Breast epithelium (tissue), 4 donors: Measurements from ENCODE around the gene P2RY12. TPM values are rescaled to one million over a fixed set of nuclear protein-coding genes. Genes with fewer than 3 reads are reported as not detected.
"Not testable (repeated sequence)": the region's sequence is repeated elsewhere in the genome, so short reads cannot be mapped to it uniquely, and the experiment has no call there.

ENCODE experiments used
- DNase-seq, 2 donors: peaks; one replicate each; pipeline ENCODE4 v3.0.0-alpha.2; 2019; ENCODE audit warnings: low spot score in 2 of 2
- H3K27ac ChIP-seq, 2 donors: fragments of 200-600 bp; sonication (generic) in 1 of 2; one replicate each; pipeline ENCODE4 v1.5.1; 2016 to 2019; ENCODE audit warnings: mild to moderate bottlenecking in 1 of 2
- H3K27me3 ChIP-seq, 2 donors: fragments of 200-600 bp; sonication (generic) in 1 of 2; one replicate each; pipeline versions ENCODE4 v1.5.1 to v1.6.0; 2017 to 2019; ENCODE audit warnings: control low read depth in 1 of 2, mild to moderate bottlenecking in 1 of 2
- H3K36me3 ChIP-seq: fragments of 200-600 bp; one replicate; pipeline ENCODE4 v1.5.1; 2019
- H3K4me1 ChIP-seq, 2 donors: fragments of 200-600 bp; sonication (generic); one replicate each; pipeline ENCODE4 v1.5.1; 2016 to 2019; ENCODE audit warnings: control low read depth in 1 of 2
- H3K4me3 ChIP-seq, 3 donors: fragments of 200-600 bp; sonication (generic); 1 replicate in 2 of 3; 2 replicates in 1 of 3; pipeline ENCODE4 v1.5.1; 2016 to 2019; ENCODE audit warnings: mild to moderate bottlenecking in 3 of 3, moderate library complexity in 2 of 3
- H3K9me3 ChIP-seq, 2 donors: fragments of 200-600 bp; sonication (generic) in 1 of 2; one replicate each; pipeline ENCODE4 v1.5.1; 2016 to 2019; ENCODE audit warnings: control low read depth in 1 of 2
- POLR2A ChIP-seq: fragments of 450-650 bp; IDR thresholded peaks from one replicate; pipeline ENCODE4 v1.6.1; 2016; ENCODE audit warnings: antibody characterized with exemption, mild to moderate bottlenecking, moderate library complexity
- POLR2AphosphoS5 ChIP-seq, 3 donors: sonication (generic); formaldehyde crosslinking; IDR thresholded peaks; one replicate each; pipeline ENCODE4 v1.6.1; 2017; ENCODE audit warnings: antibody characterized with exemption in 3 of 3
- intact Hi-C: fragments of 100-400 bp; cut with DNase I; formaldehyde crosslinking; loops from one replicate; pipeline ENCODE4 v1.15.1; 2023; ENCODE audit warnings: low total_unique reads
- total RNA-seq, 3 donors: library from RNA; depleted of rRNA; stranded (reverse); fragments of >200 nt; gene quantifications; one replicate each; pipeline ENCODE4 v1.1.0, GENCODE V29; 2016
- TF ChIP-seq, protein P1 (sequence below), 3 donors: fragments of 450-650 bp; IDR thresholded peaks; one replicate each; pipeline ENCODE4 v1.5.1; 2016 to 2017; ENCODE audit warnings: antibody characterized with exemption in 3 of 3, mild to moderate bottlenecking in 3 of 3, moderate library complexity in 3 of 3

Gene P2RY12
- total RNA-seq, 3 donors from 2014 or later = 3.6 to 9.0 (median 3.7) TPM

DNA sequence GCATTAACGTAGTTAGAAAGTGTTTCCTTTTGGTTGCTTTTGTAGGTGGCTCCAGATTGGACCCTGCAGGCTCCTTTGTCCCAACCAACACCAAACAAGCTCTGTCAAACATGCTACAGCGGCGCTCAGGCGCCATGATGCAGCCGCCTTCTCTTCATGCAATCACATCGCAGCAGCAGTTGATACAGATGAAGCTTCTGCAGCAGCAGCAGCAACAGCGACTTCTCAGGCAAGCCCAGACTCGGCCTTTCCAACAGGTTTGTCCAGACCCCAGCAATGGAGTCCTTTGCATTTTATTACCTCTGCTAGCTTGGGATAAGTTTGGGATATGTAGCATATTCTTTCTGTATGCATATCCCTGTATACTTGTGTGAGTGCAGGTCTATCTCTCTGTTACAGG lies 10.1 kb upstream of the P2RY12 start:
- intact Hi-C loops = no loop called here
- no peaks in the 10 kb centered on the region for H3K9me3 ChIP-seq
- no peaks in the 10 kb centered on the region for H3K4me1 ChIP-seq
- no peaks in the 10 kb centered on the region for H3K27me3 ChIP-seq
- no peak overlapping the region for H3K27ac ChIP-seq
- TF ChIP-seq, protein P1, sequence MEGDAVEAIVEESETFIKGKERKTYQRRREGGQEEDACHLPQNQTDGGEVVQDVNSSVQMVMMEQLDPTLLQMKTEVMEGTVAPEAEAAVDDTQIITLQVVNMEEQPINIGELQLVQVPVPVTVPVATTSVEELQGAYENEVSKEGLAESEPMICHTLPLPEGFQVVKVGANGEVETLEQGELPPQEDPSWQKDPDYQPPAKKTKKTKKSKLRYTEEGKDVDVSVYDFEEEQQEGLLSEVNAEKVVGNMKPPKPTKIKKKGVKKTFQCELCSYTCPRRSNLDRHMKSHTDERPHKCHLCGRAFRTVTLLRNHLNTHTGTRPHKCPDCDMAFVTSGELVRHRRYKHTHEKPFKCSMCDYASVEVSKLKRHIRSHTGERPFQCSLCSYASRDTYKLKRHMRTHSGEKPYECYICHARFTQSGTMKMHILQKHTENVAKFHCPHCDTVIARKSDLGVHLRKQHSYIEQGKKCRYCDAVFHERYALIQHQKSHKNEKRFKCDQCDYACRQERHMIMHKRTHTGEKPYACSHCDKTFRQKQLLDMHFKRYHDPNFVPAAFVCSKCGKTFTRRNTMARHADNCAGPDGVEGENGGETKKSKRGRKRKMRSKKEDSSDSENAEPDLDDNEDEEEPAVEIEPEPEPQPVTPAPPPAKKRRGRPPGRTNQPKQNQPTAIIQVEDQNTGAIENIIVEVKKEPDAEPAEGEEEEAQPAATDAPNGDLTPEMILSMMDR (IDR thresholded peaks at IDR 0.05) = no peak
- no peak for TF ChIP-seq POLR2AphosphoS5 (IDR thresholded peaks at IDR 0.05)
- no peak for TF ChIP-seq POLR2A
- no peak for DNase-seq
- no peaks in the 10 kb centered on the region for H3K36me3 ChIP-seq
- H3K4me3 ChIP-seq = no peak overlapping the region

DNA sequence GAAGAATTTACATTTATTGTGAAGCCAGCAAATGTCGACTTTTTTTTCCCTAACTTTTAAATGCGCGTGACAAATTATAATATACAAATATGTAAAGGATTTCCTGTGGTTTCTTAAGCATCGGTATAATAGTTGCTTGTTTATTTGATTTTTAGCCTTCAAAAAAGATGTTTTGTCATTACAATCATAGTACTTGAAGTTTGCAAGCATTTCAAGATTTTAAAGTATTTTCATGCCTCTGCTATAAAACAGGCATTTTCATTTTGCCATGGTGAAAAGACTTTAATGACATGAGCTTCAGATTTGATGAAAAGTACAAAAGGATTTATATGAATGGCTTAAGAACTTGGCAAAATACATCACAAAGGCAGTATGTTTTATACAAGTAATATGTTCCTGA lies 9.4 kb upstream of the P2RY12 start:
- TF ChIP-seq POLR2AphosphoS5 (IDR thresholded peaks at IDR 0.05) (no peak), POLR2A (no peak)
- TF ChIP-seq, protein P1 (IDR thresholded peaks at IDR 0.05) = no peak
- DNase-seq = no peak
- no peaks in the 10 kb centered on the region for H3K4me1 ChIP-seq
- intact Hi-C loops = no loop called here
- no peaks in the 10 kb centered on the region for H3K9me3 ChIP-seq
- no peak overlapping the region for H3K27ac ChIP-seq
- no peaks in the 10 kb centered on the region for H3K27me3 ChIP-seq
- H3K36me3 ChIP-seq = no peaks in the 10 kb centered on the region
- H3K4me3 ChIP-seq = no peak overlapping the region

DNA sequence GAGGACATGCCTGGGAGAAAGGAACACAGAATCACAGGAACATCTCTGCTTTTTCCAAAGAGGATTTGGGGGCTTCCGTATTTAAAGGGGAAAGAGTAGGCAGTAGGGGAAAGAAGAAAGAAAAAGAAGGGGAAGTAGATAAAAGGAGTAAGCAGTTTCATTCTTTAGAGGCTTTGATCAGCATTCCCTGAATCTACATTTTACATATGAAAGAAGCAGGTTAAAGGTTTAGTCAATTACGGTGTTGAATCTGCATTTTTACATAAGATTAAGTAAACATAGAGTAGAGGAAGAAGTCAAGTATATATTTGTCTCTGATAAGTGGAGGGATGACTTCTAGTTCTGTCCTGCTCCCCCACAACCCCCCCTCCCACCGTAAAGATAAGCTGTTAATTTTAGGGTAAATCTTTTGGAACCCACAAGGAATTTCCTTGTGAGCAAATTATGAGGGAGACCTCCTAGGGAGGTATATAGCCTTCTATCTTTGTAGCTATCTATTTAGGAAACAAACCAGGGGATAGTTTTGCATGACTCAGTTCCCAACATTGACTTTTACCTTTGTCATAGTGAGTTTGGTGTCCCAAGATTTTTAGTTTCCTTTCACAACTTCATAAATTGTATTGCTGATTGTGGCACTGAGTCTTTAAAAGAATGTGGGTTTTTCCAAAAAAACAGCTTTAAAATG lies 8.7 kb upstream of the P2RY12 start:
- H3K4me1 ChIP-seq = no peaks in the 10 kb centered on the region
- no peak overlapping the region for H3K4me3 ChIP-seq
- intact Hi-C loops = no loop called here
- H3K27me3 ChIP-seq = no peaks in the 10 kb centered on the region
- no peaks in the 10 kb centered on the region for H3K36me3 ChIP-seq
- TF ChIP-seq POLR2A (no peak), POLR2AphosphoS5 (IDR thresholded peaks at IDR 0.05) (no peak)
- TF ChIP-seq, protein P1 (IDR thresholded peaks at IDR 0.05) = no peak
- no peak for DNase-seq
- H3K9me3 ChIP-seq = no peaks in the 10 kb centered on the region
- no peak overlapping the region for H3K27ac ChIP-seq

DNA sequence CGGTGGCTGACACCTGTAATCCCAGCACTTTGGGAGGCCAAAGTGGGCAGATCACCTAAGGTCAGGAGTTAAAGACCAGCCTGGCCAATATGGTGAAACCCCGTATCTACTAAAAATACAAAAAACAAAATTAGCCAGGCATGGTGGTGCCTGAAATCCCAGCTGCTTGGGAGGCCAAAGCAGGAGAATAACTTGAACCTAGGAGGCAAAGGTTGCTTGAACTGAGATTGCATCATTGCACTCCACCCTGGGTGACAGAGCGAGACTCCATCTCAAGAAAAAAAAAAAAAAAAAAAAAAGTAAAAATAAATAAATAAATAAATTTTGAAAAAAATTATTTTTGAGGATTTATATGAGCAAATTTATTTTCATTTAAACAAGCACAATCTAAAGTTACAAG lies 7.6 kb upstream of the P2RY12 start:
- H3K4me3 ChIP-seq, H3K27ac ChIP-seq, DNase-seq, H3K27me3 ChIP-seq, intact Hi-C loops, H3K36me3 ChIP-seq, H3K9me3 ChIP-seq, H3K4me1 ChIP-seq: not testable (repeated sequence)

DNA sequence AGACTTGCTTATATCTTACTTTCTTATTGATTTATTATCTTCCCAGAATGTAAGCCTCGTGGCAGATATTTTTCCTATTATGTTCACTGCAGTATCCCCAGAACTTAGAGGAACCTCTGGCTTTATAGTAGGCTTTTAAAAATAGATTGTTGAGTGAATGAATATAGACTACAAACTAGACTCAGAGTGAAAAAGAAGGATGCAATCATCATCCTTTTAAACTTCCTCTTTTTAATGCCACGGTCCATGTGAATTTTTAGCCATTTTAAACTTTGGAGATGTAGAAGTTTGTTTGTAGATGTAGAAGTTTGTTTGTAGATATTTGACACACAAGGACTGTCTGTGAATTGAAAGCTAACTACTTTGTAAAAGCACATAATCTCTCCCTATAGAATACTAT lies 7.2 kb upstream of the P2RY12 start:
- Histone ChIP-seq H3K9me3 (no peaks in the 10 kb centered on the region), H3K4me1 (no peaks in the 10 kb centered on the region), H3K4me3 (no peak overlapping the region), H3K36me3 (no peaks in the 10 kb centered on the region), H3K27me3 (no peaks in the 10 kb centered on the region), H3K27ac (no peak overlapping the region)
- no peak for DNase-seq
- TF ChIP-seq, protein P1 (IDR thresholded peaks at IDR 0.05) = no peak
- TF ChIP-seq POLR2AphosphoS5 (IDR thresholded peaks at IDR 0.05) = no peak
- no peak for TF ChIP-seq POLR2A
- intact Hi-C loops = no loop called here

DNA sequence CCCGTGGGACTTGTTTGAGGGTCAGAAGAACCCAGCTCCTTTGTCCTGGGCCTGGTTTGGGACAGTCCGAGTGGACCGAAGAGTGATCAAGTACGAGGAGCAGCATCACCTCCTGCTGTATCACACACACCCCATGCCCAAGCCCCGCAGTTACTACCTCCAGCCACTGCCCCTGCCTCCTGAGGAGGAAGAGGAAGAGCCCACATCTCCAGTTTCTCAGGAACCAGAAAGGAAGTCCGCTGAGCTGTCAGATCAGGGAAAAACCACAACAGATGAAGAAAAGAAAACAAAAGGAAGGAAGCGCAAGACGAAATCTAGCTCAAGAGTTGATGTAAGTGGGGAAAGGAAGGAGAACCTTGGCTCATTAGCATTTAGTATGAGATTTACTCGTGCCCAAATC lies 3.3 kb upstream of the P2RY12 start:
- no peak overlapping the region for H3K27ac ChIP-seq
- TF ChIP-seq, protein P1 (IDR thresholded peaks at IDR 0.05) = no peak
- no peak for TF ChIP-seq POLR2AphosphoS5 (IDR thresholded peaks at IDR 0.05)
- TF ChIP-seq POLR2A = no peak
- intact Hi-C loops = no loop called here

More for the DNA sequence above, 3.3 kb upstream of the P2RY12 start:
- Histone ChIP-seq H3K4me3 (no peak overlapping the region), H3K4me1 (no peaks in the 10 kb centered on the region), H3K36me3 (no peaks in the 10 kb centered on the region), H3K9me3 (no peaks in the 10 kb centered on the region), H3K27me3 (no peaks in the 10 kb centered on the region)
- no peak for DNase-seq
